Measurements from ENCODE around the gene ZBTB38.

ZBTB38 gene

DNA sequence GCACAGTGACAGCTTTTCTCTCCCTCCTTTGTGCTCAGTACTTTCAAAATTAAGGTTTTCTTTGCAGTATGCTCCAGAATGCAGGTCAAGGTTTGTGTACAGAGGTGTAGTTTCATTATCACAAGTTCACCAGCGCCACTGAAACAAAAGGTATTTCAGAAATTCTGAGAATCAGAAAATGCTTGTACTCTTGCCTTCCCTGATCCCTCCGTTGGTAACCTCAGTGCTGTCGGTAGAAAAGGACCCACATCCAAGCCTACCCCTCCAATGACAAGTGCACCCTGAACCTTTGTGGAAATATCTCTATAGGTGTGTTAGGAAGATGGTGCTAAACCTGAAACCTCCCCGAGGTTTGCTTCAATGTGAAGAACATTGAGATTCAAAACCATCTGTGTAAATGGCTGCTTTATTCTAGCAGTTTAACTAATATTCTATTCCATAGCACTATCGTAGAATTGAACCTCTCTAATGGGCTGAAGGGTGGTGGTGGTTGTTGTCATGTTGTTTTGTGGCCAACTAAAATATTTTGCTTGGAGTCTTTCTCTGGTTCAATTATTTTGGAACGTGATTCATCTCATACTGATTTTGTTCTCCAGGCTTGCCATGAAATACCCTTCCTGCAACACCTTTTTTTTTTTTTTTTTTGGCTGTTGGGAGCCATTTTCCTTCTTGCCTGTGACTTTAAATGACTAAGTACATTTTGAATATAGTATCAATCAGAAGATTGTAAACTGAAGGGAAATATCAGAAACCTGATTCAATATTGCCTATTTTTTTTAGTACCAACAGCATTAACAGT is 20.7 kb downstream of the ZBTB38 start:
- DNase-seq = no peak

- DNase-seq = no peak
Measured at GRCh38 chr3:141389703-141390102, 21.4 kb downstream of the ZBTB38 start.

GRCh38 chr3:141390747-141391146 is 22.4 kb downstream of the ZBTB38 start:
- DNase-seq = no peak

DNA sequence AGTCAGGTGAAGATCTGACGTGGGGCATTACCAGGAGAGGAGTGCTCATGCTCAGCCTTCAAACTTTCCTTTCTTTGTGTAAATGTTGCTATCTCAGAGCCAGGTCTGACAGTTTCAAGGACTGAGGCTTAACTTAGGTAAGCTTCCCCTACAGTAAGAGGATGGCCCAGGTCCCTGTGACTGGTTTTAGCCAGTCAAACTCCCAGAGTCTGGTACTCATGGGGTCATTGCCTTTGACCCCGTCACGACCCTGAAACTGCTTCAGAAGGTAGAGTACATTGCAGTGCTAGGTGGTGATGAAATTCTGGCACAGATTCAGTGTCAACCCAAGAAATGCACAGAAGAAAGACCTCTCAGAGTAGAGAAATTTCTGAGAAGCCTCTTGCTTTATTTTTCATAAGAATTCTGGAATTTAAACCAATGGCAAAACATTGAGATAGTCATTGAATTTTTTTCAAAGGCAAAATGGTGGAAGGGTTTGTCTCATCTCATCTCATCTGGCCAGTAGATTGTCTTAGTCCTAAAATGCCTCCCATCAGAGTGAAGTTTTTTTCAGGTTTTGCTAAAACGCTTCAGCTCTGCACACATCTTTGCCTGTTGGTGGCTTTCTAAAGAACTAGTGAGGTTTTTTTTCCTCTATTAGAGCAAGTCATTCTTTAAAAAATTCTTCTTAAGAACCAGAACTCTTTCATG is 23.1 kb downstream of the ZBTB38 start:
- DNase-seq = no peak

GRCh38 chr3:141391991-141392316 is 23.6 kb downstream of the ZBTB38 start:
- no peak for DNase-seq

DNA sequence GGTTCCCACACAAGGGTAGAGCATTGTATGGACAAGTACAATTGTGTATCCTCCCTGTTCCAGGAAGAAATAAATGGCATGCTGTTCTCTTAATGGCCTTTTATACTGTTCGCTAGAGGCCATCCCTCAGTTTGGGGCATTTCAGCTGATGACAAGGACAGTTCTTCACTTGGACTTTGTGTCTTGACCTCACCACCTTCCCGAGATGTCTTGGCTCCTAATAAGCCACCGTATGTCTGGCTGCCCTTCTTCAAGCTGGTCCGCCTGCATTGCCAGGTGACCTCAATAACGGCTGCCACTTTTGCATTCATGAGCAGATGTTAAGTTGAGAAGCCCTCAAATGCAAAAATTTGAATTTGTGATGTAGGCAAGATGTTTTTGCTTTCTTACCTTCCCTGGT is 24.1 kb downstream of the ZBTB38 start:
- DNase-seq = no peak

- DNase-seq = no peak
Measured at GRCh38 chr3:141392897-141393734, 24.8 kb downstream of the ZBTB38 start.

GRCh38 chr3:141393735-141394076 is 25.4 kb downstream of the ZBTB38 start:
- DNase-seq = no peak

- no peak for DNase-seq
Measured at GRCh38 chr3:141394560-141394959, 26.3 kb downstream of the ZBTB38 start.

DNA sequence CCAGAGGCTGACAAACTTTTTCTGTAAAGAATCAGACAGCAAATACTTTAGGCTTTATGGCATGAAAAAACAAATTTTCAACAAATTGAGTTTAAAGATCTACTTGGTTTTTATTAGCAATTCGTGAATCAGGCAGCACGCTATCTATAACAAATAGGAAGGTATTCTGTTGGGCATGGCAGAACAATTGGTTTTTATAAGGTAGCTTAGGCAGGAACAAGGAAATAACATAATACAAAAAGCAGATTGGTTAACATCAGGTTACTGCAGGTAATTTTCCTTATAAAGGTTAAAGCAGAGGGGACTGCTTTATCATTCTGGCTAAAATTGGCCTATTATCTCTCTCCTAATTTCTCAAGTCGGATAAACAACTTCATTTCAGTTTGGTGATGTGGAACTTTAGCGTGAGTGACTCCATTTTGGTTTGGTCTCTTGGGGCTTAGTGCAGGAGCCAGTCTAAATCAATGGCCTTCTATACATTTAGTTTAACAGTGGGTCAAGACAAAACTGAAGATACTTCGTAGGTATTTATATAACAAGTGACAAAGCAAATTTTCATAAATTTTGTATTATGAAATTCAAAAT is 26.8 kb downstream of the ZBTB38 start:
- DNase-seq = no peak

- DNase-seq = no peak
Measured at GRCh38 chr3:141397996-141398395, 29.7 kb downstream of the ZBTB38 start.

DNA sequence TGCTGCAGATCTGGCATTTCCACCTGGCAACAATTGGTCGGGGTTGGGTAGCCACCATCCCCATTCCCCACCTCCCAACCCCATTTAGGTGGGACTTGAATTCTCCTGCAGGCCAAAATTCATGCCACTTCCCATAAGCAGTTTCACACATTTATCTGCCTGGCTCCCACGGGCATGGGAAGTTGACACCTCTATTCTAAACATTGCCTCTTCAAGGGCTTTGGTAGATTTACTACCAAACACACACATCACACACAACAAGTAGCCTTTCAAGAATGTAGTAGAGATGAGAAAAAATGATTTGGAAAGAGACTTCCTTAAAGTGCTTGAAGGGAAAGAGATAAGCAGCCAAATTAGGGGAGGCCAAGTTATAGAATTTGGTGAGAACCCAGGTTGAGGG is 30.9 kb downstream of the ZBTB38 start:
- no peak for DNase-seq

DNA sequence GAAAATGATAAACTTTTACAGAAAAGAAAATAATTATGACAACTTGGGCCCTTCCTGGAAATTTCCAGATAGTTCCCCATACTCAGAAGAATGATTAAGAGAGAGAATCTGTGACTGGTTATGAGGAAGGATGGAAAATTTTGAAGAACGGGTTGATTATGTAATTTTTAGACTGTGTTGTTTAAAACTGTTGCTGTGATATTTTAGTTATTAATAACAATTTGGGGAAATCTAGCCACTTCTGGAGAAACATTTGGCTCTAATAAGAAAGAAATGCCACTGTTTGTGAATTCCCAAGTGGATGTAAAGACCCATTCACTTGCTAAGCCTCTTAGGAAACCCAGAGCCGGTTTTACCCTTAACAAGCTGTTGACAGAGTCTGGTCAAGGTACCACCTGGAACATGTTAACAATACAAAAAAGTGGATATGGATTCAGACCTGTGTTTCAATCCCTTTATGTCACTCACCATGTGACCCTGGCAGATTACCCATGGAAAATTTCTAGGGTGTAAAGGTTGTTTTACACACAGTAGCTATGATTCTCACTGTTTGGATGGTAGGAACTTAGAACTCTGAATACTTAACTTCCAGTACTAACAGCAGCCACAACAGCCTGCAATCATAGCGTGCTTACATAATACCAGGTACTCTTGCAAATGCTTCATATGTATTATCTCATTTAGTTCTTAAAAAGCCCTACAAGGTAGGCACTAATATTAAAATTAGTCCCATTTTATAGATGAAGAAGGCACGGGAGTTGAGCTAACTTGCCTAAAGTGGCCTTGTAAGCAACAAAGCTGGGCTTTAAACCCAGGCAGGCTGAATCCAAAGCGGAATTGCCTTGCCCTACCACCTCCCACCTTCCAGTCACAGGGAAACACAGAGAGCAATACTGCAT is 32.0 kb downstream of the ZBTB38 start:
- no peak for DNase-seq

DNA sequence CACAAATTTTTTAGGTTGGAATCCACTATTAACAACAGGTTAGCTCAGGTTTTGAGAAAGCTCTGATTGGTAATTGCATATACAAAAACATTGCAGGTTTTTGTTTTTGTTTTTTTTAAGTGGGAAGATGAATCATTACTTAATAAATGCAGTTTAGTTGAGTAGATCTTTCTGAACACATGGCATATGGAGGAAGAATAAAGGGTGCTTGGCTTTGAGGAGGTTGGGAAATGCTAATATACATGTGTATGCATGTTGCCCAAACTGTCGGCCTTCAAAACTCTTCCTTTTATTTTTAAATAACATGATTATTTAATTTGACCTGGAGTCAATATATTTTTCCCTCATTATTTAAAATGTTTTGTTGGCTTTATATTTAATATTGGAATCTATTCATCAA is 32.8 kb downstream of the ZBTB38 start:
- DNase-seq = no peak

GRCh38 chr3:141401573-141402475 is 33.5 kb downstream of the ZBTB38 start:
- DNase-seq = no peak

DNA sequence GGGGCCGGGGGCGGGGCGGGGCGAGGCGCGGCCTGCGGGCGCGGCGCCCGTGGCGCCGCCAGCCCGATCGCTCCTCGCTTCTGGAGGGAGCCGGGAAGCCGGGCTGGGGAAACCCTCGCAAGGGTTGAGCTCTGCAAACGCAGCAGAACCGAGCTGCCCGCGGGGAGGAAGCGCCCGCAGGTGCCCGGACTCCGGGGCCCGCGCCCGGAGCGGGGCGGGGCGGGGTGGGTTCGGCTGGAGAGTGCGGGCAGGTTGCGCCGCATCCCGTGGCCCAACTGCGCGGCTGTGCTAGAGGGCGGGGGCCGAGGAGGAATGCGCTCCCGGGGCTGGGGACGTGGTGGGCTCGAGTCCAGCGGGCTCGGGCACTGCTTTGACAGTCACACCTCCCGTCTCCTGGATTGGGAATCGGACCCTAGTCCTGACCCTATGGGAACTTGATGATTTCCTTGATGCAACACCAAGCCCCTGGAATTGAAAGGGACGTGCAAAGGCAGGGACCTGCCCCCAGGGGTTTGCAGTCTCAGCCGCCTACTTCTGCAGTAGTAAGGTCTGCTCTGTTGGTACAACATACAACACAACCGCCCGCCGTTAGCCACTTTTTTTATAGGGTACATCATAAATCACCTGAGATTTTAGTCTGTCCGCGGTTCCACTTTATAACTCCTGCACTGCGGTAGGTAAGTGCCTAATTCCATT is 34.3 kb downstream of the ZBTB38 start:
- DNase-seq = no peak

- DNase-seq = no peak
Measured at GRCh38 chr3:141403576-141403975, 35.3 kb downstream of the ZBTB38 start.

- DNase-seq = no peak
Measured at GRCh38 chr3:141405025-141405424, 36.7 kb downstream of the ZBTB38 start.

- DNase-seq = no peak
Measured at GRCh38 chr3:141405591-141405990, 37.3 kb downstream of the ZBTB38 start.

GRCh38 chr3:141406265-141406664 is 38.0 kb downstream of the ZBTB38 start:
- DNase-seq = no peak

DNA sequence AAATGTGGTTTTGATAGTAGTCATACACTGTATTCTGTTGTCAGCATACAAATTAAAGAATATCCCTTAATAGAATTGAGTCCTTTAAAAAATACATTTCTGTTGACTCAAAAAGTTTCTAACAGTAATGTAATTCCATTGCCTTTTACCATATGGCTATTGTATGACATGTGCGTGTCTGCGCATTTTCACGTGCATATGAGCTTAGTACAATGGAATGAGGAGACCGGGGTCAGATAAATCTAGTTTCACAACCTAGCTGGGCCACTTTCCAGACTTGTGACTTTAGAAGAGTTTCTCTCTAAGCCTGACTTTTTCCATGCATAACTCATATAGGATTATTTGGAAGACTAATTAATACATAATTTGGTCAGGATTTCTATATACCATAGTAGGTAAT is 38.7 kb downstream of the ZBTB38 start:
- DNase-seq = no peak

Data from NCI-H510A (cell line).